GM19043 (cell line): ENCODE results near the gene SNX9.
"Not testable (repeated sequence)": the region's sequence is repeated elsewhere in the genome, so short reads cannot be mapped to it uniquely, and the experiment has no call there.

Experiments used
- ATAC-seq: cut with Tn5 transposase; IDR thresholded peaks from one replicate; pipeline ENCODE4 v1.9.1; 2021; ENCODE audit warnings: low read depth; ENCODE audit not compliant: unreplicated experiment

Gene SNX9

DNA sequence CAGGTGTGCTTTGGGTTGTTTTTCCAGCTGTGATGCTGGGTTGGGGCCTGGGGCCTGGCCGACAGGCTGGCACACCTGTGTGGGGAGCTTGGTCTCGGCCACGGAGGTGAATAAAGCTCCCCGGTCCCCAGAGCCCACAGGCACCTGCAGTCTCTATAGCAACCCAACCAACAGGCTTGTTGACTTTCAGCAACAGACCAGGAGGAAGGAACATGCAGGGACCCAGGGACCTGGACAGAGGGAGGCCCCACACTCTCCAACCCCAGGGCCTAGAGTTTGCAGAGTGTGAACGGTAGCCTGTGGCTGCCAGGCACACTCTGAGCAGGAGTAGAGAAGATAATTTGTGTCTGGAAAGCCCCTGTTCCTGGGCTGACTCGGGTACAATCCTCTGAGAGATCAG, 144.0 kb downstream of the SNX9 start:
- no peak for ATAC-seq

GRCh38 chr6:157967486-157967885, 144.4 kb downstream of the SNX9 start:
- no peak for ATAC-seq

DNA sequence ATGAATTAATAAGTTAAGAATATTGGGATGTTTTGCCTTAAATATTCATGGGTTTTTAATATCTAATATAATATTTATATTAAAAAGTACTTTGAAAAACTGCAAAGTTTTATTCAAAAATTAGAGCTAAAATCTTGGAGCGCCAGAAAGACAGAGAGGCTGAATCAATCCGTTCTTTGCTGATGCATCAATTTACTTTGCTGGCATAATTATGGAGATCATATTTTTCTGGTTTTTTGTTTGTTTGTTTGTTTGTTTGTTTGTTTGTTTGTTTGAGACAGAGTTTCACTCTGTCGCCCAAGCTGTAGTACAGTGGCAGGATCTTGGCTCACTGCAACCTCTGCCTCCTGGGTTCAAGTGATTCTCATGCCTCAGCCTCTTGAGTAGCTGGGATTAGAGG, 149.1 kb downstream of the SNX9 start:
- not testable (repeated sequence) for ATAC-seq

GRCh38 chr6:157974341-157974894, 151.4 kb downstream of the SNX9 start:
- no peak for ATAC-seq

GRCh38 chr6:157974967-157975366, 151.9 kb downstream of the SNX9 start:
- no peak for ATAC-seq

GRCh38 chr6:157975456-157975855, 152.4 kb downstream of the SNX9 start:
- ATAC-seq, result no peak

GRCh38 chr6:157976345-157977175, 153.5 kb downstream of the SNX9 start:
- no peak for ATAC-seq

DNA sequence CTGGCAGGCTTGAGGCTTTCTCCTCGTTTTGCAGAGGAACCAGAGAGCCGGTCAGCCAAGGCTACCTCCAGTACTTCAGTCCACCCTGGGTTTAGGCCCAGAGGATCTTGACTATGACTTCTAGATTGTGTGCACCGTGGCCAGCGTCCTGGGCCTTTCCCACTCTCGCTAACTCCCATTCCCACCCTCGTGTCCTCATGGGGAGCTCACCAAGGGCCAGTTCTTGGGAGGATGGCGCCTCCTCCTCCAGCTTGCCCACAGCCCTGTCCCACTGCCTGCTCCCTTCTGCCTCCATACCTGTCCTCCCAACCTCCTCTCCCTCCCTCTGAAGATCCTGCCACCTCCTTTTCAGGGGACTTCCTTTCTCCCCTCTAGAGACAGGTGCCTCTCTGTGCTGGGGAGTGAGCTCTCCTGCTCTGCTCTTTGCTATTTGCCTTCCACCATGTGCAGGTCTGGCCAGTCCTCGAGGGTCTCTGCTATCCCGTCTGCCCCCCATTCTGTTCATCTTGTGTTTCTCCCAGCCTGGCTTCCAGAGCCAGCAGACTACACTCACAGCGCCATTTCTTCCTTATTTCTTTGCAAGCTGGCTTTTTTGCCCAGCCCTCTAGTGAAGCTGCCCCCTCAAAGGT, 154.2 kb downstream of the SNX9 start:
- ATAC-seq, result no peak

- ATAC-seq, result no peak
Measured at GRCh38 chr6:157978021-157978783, 155.2 kb downstream of the SNX9 start.

DNA sequence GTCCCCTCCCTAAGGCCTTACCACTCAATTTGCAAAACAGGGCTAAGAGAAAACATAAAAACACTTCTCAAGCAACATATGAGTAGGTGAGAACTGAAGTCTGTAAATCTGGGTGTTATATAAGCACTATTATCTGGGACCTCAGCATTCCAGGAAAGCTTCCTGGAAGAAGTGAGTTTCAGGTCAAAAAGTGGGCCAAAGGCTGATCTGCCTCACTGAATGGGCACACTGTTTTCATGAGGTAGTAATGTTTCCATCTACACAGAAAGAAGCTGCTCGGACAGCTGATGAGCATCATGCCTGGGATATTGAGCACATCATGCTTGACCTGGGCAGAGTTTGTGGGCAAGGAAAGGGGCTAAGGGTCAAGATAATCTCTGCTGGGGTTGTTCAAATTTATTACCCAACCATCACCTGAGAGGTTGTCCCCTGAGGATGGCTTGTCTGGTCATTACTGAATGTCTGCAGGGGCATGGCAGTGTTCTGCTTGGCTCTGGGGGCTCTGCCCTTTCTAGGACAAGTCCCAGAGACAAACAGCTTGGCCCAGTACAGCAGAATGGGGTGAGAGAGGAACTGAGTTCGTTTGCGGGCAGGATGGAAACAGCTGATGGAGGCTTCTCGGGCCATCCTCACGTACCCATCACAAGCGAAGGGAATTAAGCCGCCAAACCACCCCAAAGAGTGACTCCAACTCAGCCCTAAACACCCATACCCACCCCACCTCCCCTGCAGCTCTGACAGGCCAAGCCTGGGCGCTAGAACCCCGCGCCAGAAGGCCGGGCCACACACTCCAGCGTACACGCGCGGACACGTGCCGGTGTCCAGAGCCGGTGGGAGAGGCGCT, 157.5 kb downstream of the SNX9 start:
- no peak for ATAC-seq

GRCh38 chr6:157981132-157981394, 158.0 kb downstream of the SNX9 start:
- ATAC-seq, result peak; percentile 15

- peak; percentile 65 for ATAC-seq
Measured at GRCh38 chr6:157981395-157982101, 158.5 kb downstream of the SNX9 start, which contains the start of gene SYNJ2. SYNJ2 (plus strand) TSS chr6:157981863; CDS start chr6:157981962, 99 bp downstream.

DNA sequence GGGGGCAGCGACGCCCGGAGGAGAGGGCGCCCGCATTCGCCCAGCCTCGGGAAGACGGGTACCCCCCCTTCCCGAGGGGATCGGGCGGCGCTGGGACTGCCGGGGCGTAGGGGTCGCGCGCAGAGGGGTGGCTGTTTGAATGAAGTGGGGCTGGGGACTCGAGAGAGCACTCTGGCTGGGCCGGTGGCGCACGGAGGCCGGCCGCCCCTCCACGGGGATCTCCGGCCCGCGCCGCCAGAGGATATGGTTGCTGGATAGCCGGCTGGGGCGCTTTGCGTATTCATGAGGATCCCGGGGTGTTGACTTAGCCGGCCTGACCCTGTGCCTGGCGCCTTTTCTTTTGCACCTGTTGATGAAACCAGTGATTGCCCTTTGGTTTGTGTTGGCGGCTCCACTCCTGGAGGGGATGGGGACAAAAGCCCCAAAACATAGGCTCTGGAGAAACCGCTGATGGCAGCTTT, 159.1 kb downstream of the SNX9 start:
- ATAC-seq, result peak; percentile 34

- no peak for ATAC-seq
Measured at GRCh38 chr6:157982563-157983405, 159.7 kb downstream of the SNX9 start.

- no peak for ATAC-seq
Measured at GRCh38 chr6:157983406-157984119, 160.5 kb downstream of the SNX9 start.

DNA sequence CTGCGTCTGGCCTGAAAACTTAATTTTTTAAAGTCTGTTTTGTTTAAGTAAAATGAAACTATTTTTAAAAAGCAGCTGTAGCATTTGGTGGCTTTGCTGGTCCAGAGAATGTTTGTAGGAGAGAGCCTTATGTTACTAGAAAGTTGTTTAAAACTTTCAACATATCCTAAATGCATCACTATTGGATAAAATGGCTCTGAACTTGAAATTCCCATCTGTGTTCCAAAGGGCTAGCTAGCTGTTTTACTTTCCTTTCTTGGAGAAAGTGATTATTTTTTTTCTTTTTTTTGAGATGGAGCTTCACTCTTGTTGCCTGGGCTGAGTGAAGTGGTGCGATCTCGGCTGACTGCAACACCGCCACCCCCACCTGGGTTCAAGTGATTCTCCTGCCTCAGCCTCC, 161.1 kb downstream of the SNX9 start:
- ATAC-seq, result no peak

DNA sequence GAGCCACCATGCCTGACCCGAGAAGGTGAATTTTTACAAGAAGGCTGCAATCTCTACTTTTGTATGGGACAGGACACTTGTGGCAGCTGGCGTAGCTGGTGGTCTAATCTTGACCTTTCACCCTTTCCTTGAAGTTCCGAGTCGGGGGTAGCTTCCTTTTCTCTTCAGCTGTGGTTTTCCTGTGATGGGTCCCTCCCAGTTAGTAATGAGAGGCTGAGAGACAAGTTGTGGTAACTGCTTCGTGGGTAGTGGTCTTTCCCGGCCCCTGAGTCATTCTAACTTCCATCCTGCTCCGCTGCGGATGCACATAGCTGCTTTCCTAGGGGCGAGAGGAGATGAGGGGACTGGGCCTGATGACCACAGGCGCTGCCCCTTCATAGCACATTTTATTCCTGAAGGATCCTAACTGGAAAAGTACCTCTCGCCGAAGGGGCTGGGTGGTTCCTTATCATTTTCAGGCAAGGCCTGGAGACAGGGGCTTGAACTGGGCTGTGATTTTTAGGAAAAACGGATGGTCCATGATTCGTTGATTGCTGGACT, 161.7 kb downstream of the SNX9 start:
- no peak for ATAC-seq
